ENCODE results near the gene SPRR5. TPM values are rescaled to one million over a fixed set of nuclear protein-coding genes. Genes with fewer than 3 reads are reported as not detected.

The SPRR5 gene
- total RNA-seq, 1 donor from 2014 or later, result not detected

- no peak overlapping the region for H3K27ac Mint-ChIP-seq (ENCODE audit: unreplicated experiment)
- H2AFZ ChIP-seq (ENCODE audit: low read depth, low read length), result no peak overlapping the region
- no peaks in the 10 kb centered on the region for H3K27me3 ChIP-seq (ENCODE audit: insufficient read depth, low read length)
- H3K9ac ChIP-seq (ENCODE audit: low read length), result no peak overlapping the region
- no peak overlapping the region for H3K4me2 ChIP-seq (ENCODE audit: low read length)
- no peaks in the 10 kb centered on the region for H3K4me1 ChIP-seq (ENCODE audit: insufficient read depth, low read length)
- H3K79me2 ChIP-seq (ENCODE audit: insufficient read depth, low read length), result no peaks in the 10 kb centered on the region
- H3K9me3 Mint-ChIP-seq (ENCODE audit: unreplicated experiment), result peaks cover 5% of the 10 kb centered on the region
- H3K9me3 ChIP-seq (ENCODE audit: insufficient read depth, low read depth, low read length), result peaks cover 5% of the 10 kb centered on the region
- H3K36me3 ChIP-seq (ENCODE audit: insufficient read depth, low read length), result no peaks in the 10 kb centered on the region
- FAIRE-seq (no peak), DNase-seq (ENCODE audit: low read depth) (no peak)
- H3K4me3 ChIP-seq (ENCODE audit: insufficient read depth, low read depth, low read length), result no peak overlapping the region
- H4K20me1 ChIP-seq (ENCODE audit: insufficient read depth, low read length), result no peaks in the 10 kb centered on the region
- H3K36me3 Mint-ChIP-seq (ENCODE audit: low read depth, unreplicated experiment), result no peaks in the 10 kb centered on the region
- TF ChIP-seq CTCF (IDR thresholded peaks at IDR 0.05; ENCODE audit: insufficient read depth, low read depth, low read length), result no peak
- TF ChIP-seq EZH2 (IDR thresholded peaks at IDR 0.05; ENCODE audit: insufficient read depth, low read length), result no peak
- H3K4me1 Mint-ChIP-seq (ENCODE audit: low read depth, unreplicated experiment), result no peaks in the 10 kb centered on the region
- H3K27ac ChIP-seq (ENCODE audit: low read depth, low read length), result no peak overlapping the region
- peaks cover 4% of the 10 kb centered on the region for H3K27me3 Mint-ChIP-seq (ENCODE audit: low read depth, unreplicated experiment)
- no peak overlapping the region for H3K4me3 Mint-ChIP-seq (ENCODE audit: unreplicated experiment)
Observed at GRCh38 chr1:152997901-152998300, 50.9 kb downstream of the SPRR5 start.

DNA sequence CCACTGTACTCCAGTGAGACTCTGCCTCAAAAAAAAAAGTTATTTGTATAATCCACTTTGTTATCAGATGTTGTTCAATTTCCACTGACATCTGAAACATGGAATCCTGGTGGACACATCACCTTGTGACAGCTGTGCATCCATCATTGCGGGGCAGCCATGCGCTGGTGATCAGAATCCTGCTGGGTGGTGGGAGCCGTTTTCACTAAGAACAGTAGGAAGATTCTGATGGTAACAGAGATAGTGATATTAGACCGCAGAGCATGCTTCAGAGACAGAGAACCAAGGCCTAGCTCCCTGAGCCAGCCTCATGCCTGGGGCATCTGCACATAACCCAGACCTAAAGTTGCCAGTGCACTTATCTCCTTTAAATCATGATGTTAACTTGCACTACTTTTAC lies 51.5 kb downstream of the SPRR5 start:
- Histone ChIP-seq H3K9ac (ENCODE audit: low read length) (no peak overlapping the region), H3K4me1 (ENCODE audit: insufficient read depth, low read length) (no peaks in the 10 kb centered on the region), H2AFZ (ENCODE audit: low read depth, low read length) (no peak overlapping the region), H3K27ac (ENCODE audit: low read depth, low read length) (no peak overlapping the region), H3K4me2 (ENCODE audit: low read length) (no peak overlapping the region), H3K36me3 (ENCODE audit: insufficient read depth, low read length) (no peaks in the 10 kb centered on the region), H3K27me3 (ENCODE audit: insufficient read depth, low read length) (no peaks in the 10 kb centered on the region), H3K4me3 (ENCODE audit: insufficient read depth, low read depth, low read length) (no peak overlapping the region), H4K20me1 (ENCODE audit: insufficient read depth, low read length) (no peaks in the 10 kb centered on the region), H3K9me3 (ENCODE audit: insufficient read depth, low read depth, low read length) (peaks cover 5% of the 10 kb centered on the region), H3K79me2 (ENCODE audit: insufficient read depth, low read length) (no peaks in the 10 kb centered on the region)
- Mint-ChIP-seq H3K36me3 (ENCODE audit: low read depth, unreplicated experiment) (no peaks in the 10 kb centered on the region), H3K27me3 (ENCODE audit: low read depth, unreplicated experiment) (peaks cover 6% of the 10 kb centered on the region), H3K27ac (ENCODE audit: unreplicated experiment) (no peak overlapping the region), H3K4me3 (ENCODE audit: unreplicated experiment) (no peak overlapping the region), H3K9me3 (ENCODE audit: unreplicated experiment) (peaks cover 5% of the 10 kb centered on the region), H3K4me1 (ENCODE audit: low read depth, unreplicated experiment) (no peaks in the 10 kb centered on the region)
- DNase-seq (ENCODE audit: low read depth) (no peak), FAIRE-seq (no peak)
- no peak for TF ChIP-seq EZH2 (IDR thresholded peaks at IDR 0.05; ENCODE audit: insufficient read depth, low read length)
- no peak for TF ChIP-seq CTCF (IDR thresholded peaks at IDR 0.05; ENCODE audit: insufficient read depth, low read depth, low read length)

Other genes starting within 250 kb of the SPRR5 start
- not detected in 2 replicates for gene LCE2A, start 248.9 kb upstream of the SPRR5 start, total RNA-seq
- gene LCE4A, start 239.0 kb upstream of the SPRR5 start, total RNA-seq, result not detected in 2 replicates
- not detected in 2 replicates for gene KPRP, start 189.2 kb upstream of the SPRR5 start, total RNA-seq
- gene LCE1F, start 172.1 kb upstream of the SPRR5 start, total RNA-seq, result not detected in 2 replicates
- gene LCE1E, start 160.9 kb upstream of the SPRR5 start, total RNA-seq, result not detected in 2 replicates
- not detected in 2 replicates for gene LCE1D, start 150.5 kb upstream of the SPRR5 start, total RNA-seq
- gene LCE1C, start 140.6 kb upstream of the SPRR5 start, total RNA-seq, result not detected in 2 replicates
- gene LCE1B, start 135.2 kb upstream of the SPRR5 start, total RNA-seq, result not detected in 2 replicates
- not detected in 2 replicates for gene LCE1A, start 119.7 kb upstream of the SPRR5 start, total RNA-seq
- gene LCE6A, start 104.3 kb upstream of the SPRR5 start, total RNA-seq, result not detected in 2 replicates
- gene LCE7A, start 87.2 kb upstream of the SPRR5 start, total RNA-seq, result not detected in 2 replicates
- not detected in 2 replicates for gene SMCP, start 68.9 kb upstream of the SPRR5 start, total RNA-seq
- gene IVL, start 38.7 kb upstream of the SPRR5 start, total RNA-seq, result 0.16 TPM in 1 of 2 replicates, not detected in the other
- gene SPRR4, start 23.4 kb downstream of the SPRR5 start, total RNA-seq, result not detected in 2 replicates
- not detected in 2 replicates for gene SPRR1A, start 36.9 kb downstream of the SPRR5 start, total RNA-seq
- gene SPRR3, start 54.5 kb downstream of the SPRR5 start, total RNA-seq, result 0.70 and 3.0 TPM in 2 replicates
- gene SPRR1B, start 84.0 kb downstream of the SPRR5 start, total RNA-seq, result 0.39 and 0.50 TPM in 2 replicates
- 0.57 TPM in 1 of 2 replicates, not detected in the other for gene SPRR2D, start 93.9 kb downstream of the SPRR5 start, total RNA-seq
- not detected in 2 replicates for gene SPRR2A, start 110.3 kb downstream of the SPRR5 start, total RNA-seq
- not detected in 2 replicates for gene SPRR2B, start 124.4 kb downstream of the SPRR5 start, total RNA-seq
- not detected in 2 replicates for gene SPRR2E, start 147.3 kb downstream of the SPRR5 start, total RNA-seq
- not detected in 2 replicates for gene SPRR2F, start 166.3 kb downstream of the SPRR5 start, total RNA-seq
- gene SPRR2G, start 203.7 kb downstream of the SPRR5 start, total RNA-seq, result not detected in 2 replicates